HG03097 (cell line): ENCODE measurements around the gene CGN.

ENCODE experiments used
- ATAC-seq: cut with Tn5 transposase; IDR thresholded peaks from one replicate; pipeline ENCODE4 v1.9.1; 2021; ENCODE audit not compliant: unreplicated experiment, low FRiP score

CGN gene

GRCh38 chr1:151546011-151546925, 35.1 kb downstream of the CGN start:
- ATAC-seq, result no peak

- no peak for ATAC-seq
Observed at GRCh38 chr1:151547119-151547899, 36.1 kb downstream of the CGN start.

DNA sequence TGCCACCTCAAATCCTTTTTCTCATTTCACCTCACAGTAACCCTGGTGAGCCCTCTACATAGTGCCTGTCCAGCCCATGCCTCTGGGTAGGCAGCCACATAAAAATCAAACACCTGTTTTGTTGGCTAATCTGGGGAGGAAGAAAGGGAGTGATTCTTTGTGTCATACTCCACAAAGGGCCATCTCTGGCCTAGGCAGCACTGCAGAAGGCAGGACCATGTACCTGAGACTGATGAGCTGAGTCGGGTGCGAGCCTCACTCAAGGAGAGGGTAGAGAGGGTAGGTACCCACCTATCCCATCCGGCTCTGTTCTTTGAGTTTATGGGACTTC, 36.7 kb downstream of the CGN start:
- no peak for ATAC-seq

GRCh38 chr1:151549199-151549598, 38.0 kb downstream of the CGN start:
- no peak for ATAC-seq

DNA sequence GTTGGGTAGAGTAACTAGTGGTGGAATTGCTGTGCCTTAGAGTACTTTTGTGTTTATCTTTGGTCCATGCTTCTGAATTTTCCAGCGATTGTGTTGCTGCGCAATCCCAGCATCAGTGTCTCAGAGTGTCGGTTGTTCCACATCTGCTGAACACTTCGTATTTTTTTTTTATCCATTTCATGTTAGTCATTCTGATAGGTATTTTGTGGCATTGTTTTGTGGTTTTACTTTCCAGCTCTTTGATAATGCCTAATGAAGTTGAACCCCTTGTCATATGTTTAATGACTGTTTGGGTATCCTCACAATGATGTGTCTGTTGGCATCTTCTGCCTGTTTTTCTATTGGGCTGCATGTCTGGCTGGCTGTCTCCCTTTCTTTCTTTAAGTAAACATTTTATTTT, 42.5 kb downstream of the CGN start:
- no peak for ATAC-seq

- no peak for ATAC-seq
Observed at GRCh38 chr1:151556052-151556451, 44.9 kb downstream of the CGN start.

GRCh38 chr1:151562661-151563060, 51.5 kb downstream of the CGN start:
- no peak for ATAC-seq

DNA sequence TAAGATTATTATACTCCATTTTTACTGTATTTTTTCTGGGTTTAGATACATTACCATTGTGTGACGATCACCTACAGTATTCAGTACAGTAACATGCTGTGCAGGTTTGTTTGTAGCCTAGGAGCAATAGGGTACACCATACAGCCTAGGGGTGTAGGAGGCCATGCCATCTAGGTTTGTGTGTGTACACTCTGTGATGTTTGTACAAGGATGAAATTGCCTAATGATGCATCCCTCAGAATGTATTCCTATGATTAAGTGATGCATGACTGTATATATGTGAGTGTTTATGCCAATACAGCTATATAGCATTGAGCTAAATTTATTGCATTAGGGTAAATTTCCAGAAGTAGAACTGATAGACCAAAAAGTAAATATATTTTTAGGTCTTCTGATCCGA, 52.2 kb downstream of the CGN start:
- ATAC-seq, result no peak

DNA sequence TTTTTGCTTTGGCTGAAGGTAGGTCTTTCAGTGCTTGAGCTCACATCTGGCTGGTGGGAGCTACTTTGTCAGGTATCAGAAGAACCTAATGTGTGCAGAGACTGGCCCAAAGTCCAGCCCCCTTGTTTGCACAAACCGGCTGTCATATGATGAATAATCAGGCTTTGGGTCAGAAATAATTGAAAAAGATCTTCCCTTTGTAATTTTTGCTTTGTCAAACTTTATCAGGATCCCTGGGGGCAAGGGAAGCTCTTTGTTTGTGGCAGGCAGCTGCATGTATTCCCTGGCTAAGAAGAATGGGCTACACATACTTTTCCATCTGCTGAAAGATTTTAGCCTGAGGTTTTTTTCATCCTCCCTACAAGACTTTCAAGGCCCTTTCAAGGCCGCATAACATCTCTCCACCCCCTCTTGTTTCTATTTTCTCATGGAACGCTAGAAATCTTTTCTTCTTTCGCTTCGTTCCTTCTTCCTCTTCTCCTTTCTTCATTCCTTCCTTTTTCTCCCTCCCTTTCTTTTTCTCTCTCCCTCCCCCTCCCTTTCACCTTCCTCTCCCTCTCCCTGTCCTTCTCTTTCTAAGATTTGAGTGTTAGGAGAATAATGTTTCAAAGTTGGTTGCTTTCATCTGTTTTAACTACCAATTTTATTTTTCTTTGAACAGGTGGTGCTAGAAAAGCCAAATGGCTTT, 54.5 kb downstream of the CGN start:
- ATAC-seq, result no peak

DNA sequence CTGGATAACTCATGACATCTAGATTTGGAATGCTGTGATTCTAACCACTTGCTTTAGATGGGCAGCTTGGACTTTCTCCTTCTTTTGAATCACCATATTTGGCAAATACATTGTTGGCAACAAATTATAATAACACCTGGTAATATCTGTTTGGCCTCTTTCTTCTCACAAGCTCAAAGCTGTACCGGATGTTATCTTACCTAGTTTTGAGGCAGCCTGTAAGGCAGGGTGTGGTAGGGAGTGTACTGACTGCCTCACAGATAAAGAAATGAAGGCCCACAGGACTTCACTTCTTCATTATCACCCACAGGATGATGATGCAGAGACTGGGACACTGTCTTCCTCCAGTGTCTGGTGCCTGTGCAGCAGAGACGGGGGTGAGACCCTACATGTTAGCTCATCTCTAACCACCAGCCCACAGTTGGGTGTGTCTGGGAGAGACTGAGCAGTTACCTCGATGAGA, 57.5 kb downstream of the CGN start:
- no peak for ATAC-seq

- no peak for ATAC-seq
Observed at GRCh38 chr1:151570819-151571218, 59.6 kb downstream of the CGN start.

DNA sequence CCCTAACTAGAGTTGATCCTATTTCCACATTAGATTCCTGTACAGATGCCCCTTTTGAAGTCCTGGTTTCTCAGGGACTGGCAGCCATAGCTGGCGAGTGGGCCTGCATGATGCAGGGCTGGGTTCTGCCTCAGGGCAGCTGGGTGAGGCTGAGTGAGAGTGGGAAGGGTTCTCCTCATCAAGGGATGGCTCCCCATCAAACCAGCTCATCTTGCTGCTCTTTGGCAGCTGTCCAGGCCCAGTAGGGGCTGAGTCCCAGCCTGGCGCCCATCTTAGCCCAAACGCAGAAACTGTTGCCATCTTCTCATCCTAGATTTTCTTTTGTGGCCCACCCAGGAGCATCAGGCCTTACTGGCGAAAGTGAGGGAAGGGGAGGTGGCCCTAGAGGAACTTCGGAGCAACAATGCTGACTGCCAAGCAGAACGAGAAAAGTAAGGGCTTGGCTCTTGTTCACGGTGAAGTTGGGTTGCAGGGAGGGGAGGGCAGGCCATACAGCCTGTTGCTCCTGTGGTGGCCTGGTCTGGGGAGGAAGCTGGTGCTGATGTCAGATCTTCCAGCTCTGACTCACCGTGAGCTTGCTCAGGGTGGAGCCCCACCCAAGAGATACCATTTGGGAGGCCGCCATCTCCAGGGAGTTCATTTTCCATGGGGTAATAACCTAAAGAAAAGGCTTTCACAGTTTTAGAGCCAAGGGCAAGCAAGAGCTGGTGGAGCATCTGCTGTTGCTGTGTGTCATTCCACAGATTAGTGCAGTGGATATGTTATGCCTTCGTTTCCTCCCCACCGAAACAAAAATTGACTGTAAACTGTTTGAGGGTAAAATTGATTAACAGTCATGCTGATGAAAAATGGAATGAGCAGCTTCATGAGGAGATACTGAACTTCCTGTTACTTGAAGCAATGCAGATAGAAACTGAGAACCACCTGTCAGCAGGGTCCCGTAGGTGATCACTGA, 63.7 kb downstream of the CGN start:
- ATAC-seq, result no peak

DNA sequence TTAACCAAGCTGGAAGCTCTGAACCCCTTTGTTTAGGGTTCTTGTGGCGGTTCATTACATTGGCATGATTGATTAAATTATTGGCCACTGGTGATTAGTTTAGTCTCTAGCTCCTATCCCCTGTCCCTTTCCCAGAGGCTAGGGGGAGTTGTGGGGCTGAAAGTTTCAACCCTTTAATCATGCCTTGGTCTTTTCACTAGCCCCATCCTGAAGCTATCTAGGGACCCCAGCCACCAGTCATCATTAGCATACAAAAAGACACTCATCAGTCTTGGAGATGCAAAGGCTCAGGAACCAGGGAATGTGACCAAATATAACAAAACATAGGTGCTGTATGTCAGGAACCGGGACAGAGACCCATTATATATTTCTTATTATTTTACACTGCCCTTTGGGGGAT, 66.0 kb downstream of the CGN start:
- ATAC-seq, result no peak

GRCh38 chr1:151578941-151579340, 67.8 kb downstream of the CGN start:
- no peak for ATAC-seq

DNA sequence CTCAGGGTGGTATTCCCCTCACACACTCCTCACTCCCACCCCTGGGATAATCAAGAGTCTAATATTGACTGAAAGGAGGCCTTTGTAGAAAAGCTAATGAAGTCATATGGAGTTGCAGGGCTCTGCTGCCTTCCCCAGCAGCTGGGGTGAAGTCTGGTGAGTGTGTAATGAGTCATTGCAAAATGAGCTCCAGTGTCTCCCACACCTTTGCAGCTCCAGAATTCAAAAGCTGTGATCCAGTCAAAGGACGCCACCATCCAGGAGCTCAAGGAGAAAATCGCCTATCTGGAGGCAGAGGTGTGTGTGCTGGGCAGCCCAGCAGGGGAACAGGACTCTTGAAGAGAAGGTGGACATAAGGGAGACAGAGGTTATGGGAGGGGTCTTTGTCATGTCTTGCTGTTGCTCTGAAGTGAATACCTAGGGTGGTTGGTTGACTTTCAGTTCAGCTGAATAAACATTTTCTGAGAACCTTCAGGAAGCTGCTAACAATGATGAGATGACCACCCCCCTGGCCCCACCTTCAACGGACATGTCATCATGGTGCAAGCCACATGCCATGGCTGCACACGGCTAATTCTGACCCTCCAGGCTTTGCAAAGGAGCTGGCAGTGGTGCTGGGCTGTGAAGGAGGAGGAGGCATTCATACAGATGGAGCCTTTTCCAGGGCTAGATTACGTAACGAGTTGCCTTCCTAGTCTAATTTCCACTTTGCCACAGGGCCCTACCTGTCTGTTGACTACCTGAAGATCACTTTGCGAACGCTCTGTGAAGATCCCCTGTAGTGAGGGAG, 68.4 kb downstream of the CGN start:
- no peak for ATAC-seq

DNA sequence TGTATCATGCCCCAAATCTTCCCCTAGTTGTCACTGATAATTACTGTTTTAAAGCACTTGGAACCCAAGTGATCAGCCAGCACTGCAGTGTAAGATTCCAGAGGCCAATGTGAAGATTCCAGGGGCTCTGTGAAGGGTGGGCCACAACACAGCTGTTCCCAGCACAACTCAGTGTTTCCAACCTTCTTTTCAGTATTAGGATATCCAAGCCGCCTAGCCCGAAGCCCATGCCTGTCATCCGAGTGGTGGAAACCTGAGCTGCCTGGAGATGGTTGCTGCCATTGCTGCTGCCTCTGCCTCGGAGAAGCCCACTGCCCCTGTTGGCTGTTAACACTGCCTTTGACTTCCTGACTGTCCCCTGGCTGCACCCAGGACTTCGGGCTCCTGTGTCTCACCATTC, 70.3 kb downstream of the CGN start:
- ATAC-seq, result no peak

- ATAC-seq, result no peak
Observed at GRCh38 chr1:151581921-151582320, 70.7 kb downstream of the CGN start.

DNA sequence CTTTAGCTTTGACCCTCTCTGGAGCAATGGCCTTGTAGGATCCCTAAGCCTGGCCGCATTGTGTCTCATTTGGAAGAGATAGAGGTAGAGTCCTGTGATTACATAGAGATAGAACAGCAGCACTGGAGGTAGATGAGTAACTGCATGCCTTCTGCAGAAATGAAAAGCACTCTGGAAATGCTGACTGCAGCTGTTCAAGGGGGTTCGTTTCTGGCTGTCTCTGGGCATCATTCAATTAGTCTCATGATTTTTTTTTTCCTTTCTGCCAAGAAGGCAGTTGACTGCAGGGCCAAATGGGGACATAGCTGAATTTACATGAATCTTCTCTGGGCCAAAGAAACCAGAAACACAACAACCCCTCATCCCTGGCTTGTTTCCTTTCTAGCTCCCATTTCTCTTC, 72.6 kb downstream of the CGN start:
- ATAC-seq, result no peak

- no peak for ATAC-seq
Observed at GRCh38 chr1:151584278-151584677, 73.1 kb downstream of the CGN start.
